Loucy (cell line): ENCODE data around the gene BAD.

Experiments
- H2AFZ ChIP-seq: fragments of 200-600 bp; sonication (generic); 2 replicates; pipeline ENCODE4 v1.6.0; 2016; ENCODE audit warnings: antibody characterized with exemption, mild to moderate bottlenecking, low read length, moderate library complexity
- H3F3A ChIP-seq: fragments of 200-600 bp; 2 replicates; pipeline ENCODE4 v1.6.0; 2016; ENCODE audit warnings: antibody characterized with exemption, low read depth, mild to moderate bottlenecking
- H3K27me3 ChIP-seq: fragments of 200-600 bp; sonication (generic); 2 replicates; pipeline ENCODE4 v1.6.1; 2014; ENCODE audit warnings: low read length, mild to moderate bottlenecking; ENCODE audit not compliant: insufficient read depth, poor library complexity, severe bottlenecking
- H3K36me3 ChIP-seq: fragments of 200-600 bp; sonication (generic); 2 replicates; pipeline ENCODE4 v1.6.1; 2016; ENCODE audit warnings: low read length; ENCODE audit not compliant: insufficient read depth
- H3K4me1 ChIP-seq: fragments of 200-600 bp; sonication (generic); 2 replicates; pipeline ENCODE4 v1.5.1; 2014; ENCODE audit warnings: low read length, mild to moderate bottlenecking; ENCODE audit not compliant: insufficient read depth, poor library complexity, severe bottlenecking
- H3K4me2 ChIP-seq: fragments of 200-600 bp; sonication (generic); 2 replicates; pipeline ENCODE4 v1.6.0; 2014; ENCODE audit warnings: antibody characterized with exemption, low read length, low read depth, mild to moderate bottlenecking; ENCODE audit not compliant: poor library complexity, severe bottlenecking
- H3K4me3 ChIP-seq: fragments of 200-600 bp; sonication (generic); 2 replicates; pipeline ENCODE4 v1.5.1; 2014; ENCODE audit warnings: low read length, mild to moderate bottlenecking, mixed read lengths; ENCODE audit not compliant: poor library complexity, severe bottlenecking
- H3K79me2 ChIP-seq: fragments of 200-600 bp; sonication (generic); 2 replicates; pipeline ENCODE4 v1.6.1; 2014; ENCODE audit warnings: low read length; ENCODE audit not compliant: insufficient read depth
- H3K9ac ChIP-seq: fragments of 200-600 bp; sonication (generic); 2 replicates; pipeline ENCODE4 v1.6.0; 2014; ENCODE audit warnings: mild to moderate bottlenecking, low read depth, low read length, moderate library complexity; ENCODE audit not compliant: poor library complexity, severe bottlenecking
- H3K9me2 ChIP-seq: fragments of 200-600 bp; sonication (generic); replicated peaks from 2 replicates; pipeline ENCODE4 v1.6.1; 2016; ENCODE audit warnings: low read depth, low read length, mixed read lengths
- H3K9me3 ChIP-seq: fragments of 200-600 bp; sonication (generic); 2 replicates; pipeline ENCODE4 v1.6.1; 2014; ENCODE audit warnings: mild to moderate bottlenecking, antibody characterized with exemption, low read length, low read depth; ENCODE audit not compliant: insufficient read depth
- H4K20me1 ChIP-seq: fragments of 200-600 bp; sonication (generic); 2 replicates; pipeline ENCODE4 v1.6.0; 2014; ENCODE audit warnings: antibody characterized with exemption, low read length, mild to moderate bottlenecking; ENCODE audit not compliant: insufficient read depth, poor library complexity, severe bottlenecking
- CTCF ChIP-seq: fragments of 200-600 bp; sonication (generic); conservative IDR thresholded peaks from 2 replicates; pipeline ENCODE4 v1.5.1; 2014; ENCODE audit warnings: mild to moderate bottlenecking, antibody characterized with exemption, low read length
- EZH2phosphoT487 ChIP-seq: fragments of 200-600 bp; IDR thresholded peaks from 2 replicates; pipeline ENCODE4 v1.6.1; 2018; ENCODE audit warnings: antibody characterized with exemption, mild to moderate bottlenecking, moderate library complexity, borderline replicate concordance

The BAD gene

GRCh38 chr11:64305075-64305690, 20.7 kb upstream of the BAD start, which contains the start of gene ESRRA:
ESRRA (plus strand) TSS chr11:64305524; CDS start chr11:64307180, 1,656 bp downstream.
- peak within 1 kb of the TSS; percentile 96 for H3K4me3 ChIP-seq

GRCh38 chr11:64304316-64305072, 20.0 kb upstream of the BAD start:
- peaks cover 5% of the 10 kb centered on the region for H3K27me3 ChIP-seq
- no peaks in the 10 kb centered on the region for H3K9me2 ChIP-seq
- H3K4me2 ChIP-seq = peak overlapping the region; percentile 85
- H3K36me3 ChIP-seq = no peaks in the 10 kb centered on the region
- peaks cover 25% of the 10 kb centered on the region for H3K79me2 ChIP-seq
- TF ChIP-seq EZH2phosphoT487 (no peak), CTCF (peak; percentile 95)
- peak overlapping the region; percentile 82 for H3K4me3 ChIP-seq
- no peaks in the 10 kb centered on the region for H3K9me3 ChIP-seq
- H3F3A ChIP-seq = 0 out of 2 replicates have a peak, but pooled peaks cover 3% of the 10 kb centered on the region
- peak overlapping the region; percentile 79 for H2AFZ ChIP-seq
- H4K20me1 ChIP-seq = peaks cover 19% of the 10 kb centered on the region
- peaks cover 24% of the 10 kb centered on the region for H3K4me1 ChIP-seq
- H3K9ac ChIP-seq = peak overlapping the region; percentile 91

More at GRCh38 chr11:64305075-64305690, 20.7 kb upstream of the BAD start, which contains the start of gene ESRRA:
- 0 out of 2 replicates have a peak, but pooled peaks cover 3% of the 10 kb centered on the region for H3F3A ChIP-seq
- TF ChIP-seq EZH2phosphoT487 = no peak
- no peak for TF ChIP-seq CTCF
- peaks cover 25% of the 10 kb centered on the region for H3K79me2 ChIP-seq
- peaks cover 24% of the 10 kb centered on the region for H3K4me1 ChIP-seq
- H3K4me2 ChIP-seq = peak within 1 kb of the TSS; percentile 93
- no peaks in the 10 kb centered on the region for H3K9me3 ChIP-seq
- H4K20me1 ChIP-seq = peaks cover 19% of the 10 kb centered on the region
- peak within 1 kb of the TSS; percentile 79 for H2AFZ ChIP-seq
- no peaks in the 10 kb centered on the region for H3K36me3 ChIP-seq
- H3K9ac ChIP-seq = peak within 1 kb of the TSS; percentile 91
- no peaks in the 10 kb centered on the region for H3K9me2 ChIP-seq
- no peaks in the 10 kb centered on the region for H3K27me3 ChIP-seq

- Histone ChIP-seq H3K27me3 (peaks cover 5% of the 10 kb centered on the region), H3K9me3 (no peaks in the 10 kb centered on the region), H3K9me2 (no peaks in the 10 kb centered on the region), H3K79me2 (peaks cover 25% of the 10 kb centered on the region), H3F3A (0 out of 2 replicates have a peak, but pooled peaks cover 3% of the 10 kb centered on the region), H3K36me3 (no peaks in the 10 kb centered on the region), H3K9ac (peak overlapping the region; percentile 91), H3K4me2 (peak overlapping the region; percentile 85), H2AFZ (no peak overlapping the region), H3K4me3 (peak overlapping the region; percentile 82), H4K20me1 (peaks cover 19% of the 10 kb centered on the region), H3K4me1 (peaks cover 24% of the 10 kb centered on the region)
- TF ChIP-seq EZH2phosphoT487 (no peak), CTCF (no peak)
Observed at GRCh38 chr11:64304032-64304315, 19.5 kb upstream of the BAD start.
